ENCODE data around the gene ANXA2.

ANXA2 gene

GRCh38 chr15:60397772-60398445 is at the start of gene ANXA2:
Gene ANXA2 (minus strand): TSS chr15:60397986. CDS start chr15:60386075, 11,911 bp downstream.
- peak; percentile 85 to 94 for DNase-seq
- Histone ChIP-seq H3K27ac (peak within 1 kb of the TSS; percentile 96 to 99), H3K9me3 (no peaks in the 10 kb centered on the region), H3K4me3 (peak within 1 kb of the TSS; percentile 96 to 97), H3K27me3 (no peaks in the 10 kb centered on the region), H3K4me1 (peaks cover 6 to 73% (median 50%) of the 10 kb centered on the region in 4 donors), H3K36me3 (peaks cover 0 to 6% (median 0%) of the 10 kb centered on the region in 3 donors)
- intact Hi-C loops (cut with DNase I; ENCODE audit: low total_unique reads), result loop anchor here (5.0 kb wide), 1 partner anchor 36 kb away; no protein-coding TSS in a partner anchor
- no peak for TF ChIP-seq CTCF (IDR thresholded peaks at IDR 0.05)

GRCh38 chr15:60444289-60444912 is 46.6 kb upstream of the ANXA2 start:
- intact Hi-C loops (cut with DNase I; ENCODE audit: low total_unique reads), result loop anchor here (5.0 kb wide), 1 partner anchor 82 kb away; no protein-coding TSS in a partner anchor
- Histone ChIP-seq H3K36me3 (peaks cover 0 to 40% (median 21%) of the 10 kb centered on the region in 3 donors), H3K9me3 (no peaks in the 10 kb centered on the region), H3K4me1 (no peaks in the 10 kb centered on the region), H3K27me3 (no peaks in the 10 kb centered on the region), H3K4me3 (no peak overlapping the region), H3K27ac (no peak overlapping the region)
- DNase-seq, result no peak
- TF ChIP-seq CTCF (IDR thresholded peaks at IDR 0.05), result peak; percentile 55 to 73

- intact Hi-C loops (cut with DNase I; ENCODE audit: low total_unique reads), result loop anchor here (5.0 kb wide), 1 partner anchor 80 kb away; no protein-coding TSS in a partner anchor
Measured at GRCh38 chr15:60442763-60443162, 45.0 kb upstream of the ANXA2 start.

GRCh38 chr15:60442031-60442650 is 44.4 kb upstream of the ANXA2 start:
- Histone ChIP-seq H3K4me3 (no peak overlapping the region), H3K27ac (no peak overlapping the region), H3K27me3 (no peaks in the 10 kb centered on the region), H3K9me3 (no peaks in the 10 kb centered on the region), H3K4me1 (no peaks in the 10 kb centered on the region), H3K36me3 (peaks cover 4 to 34% (median 8%) of the 10 kb centered on the region in 3 donors)
- intact Hi-C loops (cut with DNase I; ENCODE audit: low total_unique reads), result loop anchor here (5.0 kb wide), 1 partner anchor 80 kb away; no protein-coding TSS in a partner anchor
- TF ChIP-seq CTCF (IDR thresholded peaks at IDR 0.05), result no peak
- no peak for DNase-seq

More at GRCh38 chr15:60442763-60443162, 45.0 kb upstream of the ANXA2 start:
- TF ChIP-seq CTCF (IDR thresholded peaks at IDR 0.05), result no peak
- Histone ChIP-seq H3K36me3 (peaks cover 4 to 34% (median 14%) of the 10 kb centered on the region in 3 donors), H3K4me1 (no peaks in the 10 kb centered on the region), H3K27me3 (no peaks in the 10 kb centered on the region), H3K4me3 (no peak overlapping the region), H3K9me3 (no peaks in the 10 kb centered on the region), H3K27ac (no peak overlapping the region)
- no peak for DNase-seq

- Histone ChIP-seq H3K27me3 (no peaks in the 10 kb centered on the region), H3K9me3 (no peaks in the 10 kb centered on the region), H3K27ac (no peak overlapping the region), H3K4me3 (no peak overlapping the region), H3K36me3 (peaks cover 4 to 29% (median 6%) of the 10 kb centered on the region in 3 donors), H3K4me1 (no peaks in the 10 kb centered on the region)
- no peak for TF ChIP-seq CTCF (IDR thresholded peaks at IDR 0.05)
- intact Hi-C loops (cut with DNase I; ENCODE audit: low total_unique reads), result loop anchor here (5.0 kb wide), 1 partner anchor 79 kb away; no protein-coding TSS in a partner anchor
- DNase-seq, result no peak
Measured at GRCh38 chr15:60441331-60441730, 43.5 kb upstream of the ANXA2 start.
